CD4-positive, alpha-beta memory T cell (primary cell): ENCODE results near the gene DACH1. TPM values are rescaled to one million over a fixed set of nuclear protein-coding genes. Genes with fewer than 3 reads are reported as not detected.

Experiments used
- CTCF ChIA-PET: fragments of 350-600 bp; sonication (Branson Sonifier 250); formaldehyde crosslinking; loops from one replicate; lab custom pipeline; 2021; ENCODE audit warnings: inconsistent platforms; ENCODE audit not compliant: partially characterized antibody; lab: Charles Lee
- POLR2A ChIA-PET: fragments of 350-600 bp; sonication (Branson Sonifier 250); formaldehyde crosslinking; loops from one replicate; lab custom pipeline; 2021; ENCODE audit not compliant: partially characterized antibody; lab: Charles Lee
- DNase-seq, 5 donors: peaks; one replicate each; pipeline versions ENCODE4 v3.0.0 to v3.0.0-alpha.2; 2020 to 2022; ENCODE audit warnings: mixed read lengths in 1 of 5
- H3K27ac ChIP-seq: one replicate; pipeline ENCODE4 v1.7.0; 2013; ENCODE audit warnings: low read depth, low read length
- H3K27me3 ChIP-seq: 2 replicates; pipeline ENCODE4 v1.7.0; 2013; ENCODE audit warnings: mild to moderate bottlenecking, low read length, moderate library complexity; ENCODE audit not compliant: insufficient read depth
- H3K36me3 ChIP-seq: 2 replicates; pipeline ENCODE4 v1.7.0; 2013; ENCODE audit warnings: mild to moderate bottlenecking, low read length, moderate library complexity; ENCODE audit not compliant: insufficient read depth
- H3K4me1 ChIP-seq: 2 replicates; pipeline ENCODE4 v1.7.0; 2013; ENCODE audit warnings: mild to moderate bottlenecking, low read length, moderate library complexity; ENCODE audit not compliant: insufficient read depth
- H3K4me3 ChIP-seq, 2 donors: one replicate each; pipeline ENCODE4 v1.7.0; 2013; ENCODE audit warnings: low read length in 2 of 2, mild to moderate bottlenecking in 1 of 2
- H3K9me3 ChIP-seq, 2 donors: one replicate each; pipeline ENCODE4 v1.7.0; 2013; ENCODE audit warnings: low read length in 2 of 2, control low read depth in 1 of 2; ENCODE audit not compliant: control insufficient read depth in 1 of 2
- H3K27ac Mint-ChIP-seq, 7 donors: one replicate each; pipeline ENCODE4 v1.8.0; 2020 to 2021; ENCODE audit warnings: mixed read lengths in 7 of 7, mild to moderate bottlenecking in 6 of 7, inconsistent platforms in 3 of 7, moderate library complexity in 3 of 7
- H3K27me3 Mint-ChIP-seq, 2 donors: one replicate each; pipeline ENCODE4 v1.8.0; 2020 to 2021; ENCODE audit warnings: mixed read lengths in 2 of 2
- H3K36me3 Mint-ChIP-seq, 2 donors: one replicate each; pipeline ENCODE4 v1.8.0; 2020 to 2021; ENCODE audit warnings: mixed read lengths in 2 of 2, inconsistent platforms in 1 of 2, mild to moderate bottlenecking in 1 of 2
- H3K4me1 Mint-ChIP-seq, 4 donors: one replicate each; pipeline ENCODE4 v1.8.0; 2020 to 2021; ENCODE audit warnings: mixed read lengths in 4 of 4, mild to moderate bottlenecking in 1 of 4
- H3K4me3 Mint-ChIP-seq, 8 donors: one replicate each; pipeline ENCODE4 v1.8.0; 2020 to 2021; ENCODE audit warnings: mixed read lengths in 8 of 8, mild to moderate bottlenecking in 7 of 8, moderate library complexity in 6 of 8, inconsistent platforms in 3 of 8
- H3K9me3 Mint-ChIP-seq, 8 donors: one replicate each; pipeline ENCODE4 v1.8.0; 2020 to 2021; ENCODE audit warnings: mixed read lengths in 8 of 8, mild to moderate bottlenecking in 5 of 8, inconsistent platforms in 3 of 8, moderate library complexity in 1 of 8
- intact Hi-C: fragments of 100-400 bp; cut with micrococcal nuclease; formaldehyde crosslinking; loops from one replicate; pipeline ENCODE4 v1.15.1; 2023
- polyA plus RNA-seq, 2 donors: library from polyadenylated mRNA; unstranded; fragments of 300-500 nt; fragmentation: Illumina TruSeq; gene quantifications; one replicate each; pipeline ENCODE4 v1.2.3, GENCODE V29; 2021
- total RNA-seq, 2 experiments: library from RNA; stranded (reverse); gene quantifications; one replicate each; pipeline ENCODE4 v1.2.3, GENCODE V29; 2021

DACH1 gene
- total and polyA plus RNA-seq, 4 experiments from 2014 or later = not detected

GRCh38 chr13:71775966-71776365, 91.0 kb downstream of the DACH1 start:
- CTCF ChIA-PET = no interaction called here
- no peaks in the 10 kb centered on the region for H3K36me3 Mint-ChIP-seq
- intact Hi-C loops = no loop called here

DNA sequence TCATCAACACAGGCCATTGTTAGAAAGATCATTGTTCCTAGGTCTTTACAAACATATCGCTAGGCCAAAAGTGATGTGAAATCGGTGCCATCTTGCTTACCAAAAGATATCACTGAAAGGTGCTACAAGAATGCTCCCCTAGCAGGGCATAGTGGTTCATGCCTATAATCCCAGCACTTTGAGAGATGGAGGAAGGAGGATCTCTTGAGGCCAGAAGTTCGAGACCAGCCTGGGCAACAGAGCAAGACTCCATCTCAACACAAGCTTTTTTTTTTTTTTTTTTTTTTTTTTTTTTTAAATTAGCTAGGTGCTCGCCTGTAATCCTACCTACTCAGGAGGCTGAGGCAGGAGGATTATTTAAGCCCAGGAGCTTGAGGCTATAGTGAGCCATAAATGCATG, 92.1 kb downstream of the DACH1 start:
- H3K27me3 Mint-ChIP-seq = no peaks in the 10 kb centered on the region
- Histone ChIP-seq H3K4me1 (no peaks in the 10 kb centered on the region), H3K9me3 (no peaks in the 10 kb centered on the region), H3K27ac (no peak overlapping the region), H3K27me3 (no peaks in the 10 kb centered on the region), H3K4me3 (no peak overlapping the region), H3K36me3 (no peaks in the 10 kb centered on the region)
- ChIA-PET CTCF (no interaction called here), POLR2A (no interaction called here)
- no peak overlapping the region for H3K27ac Mint-ChIP-seq
- no peak overlapping the region for H3K4me3 Mint-ChIP-seq
- DNase-seq = peak in 1 of 5 donors; percentile 16
- H3K36me3 Mint-ChIP-seq = no peaks in the 10 kb centered on the region
- H3K4me1 Mint-ChIP-seq = no peaks in the 10 kb centered on the region
- peaks cover 0 to 9% (median 0%) of the 10 kb centered on the region in 8 donors for H3K9me3 Mint-ChIP-seq
- intact Hi-C loops = no loop called here

More at GRCh38 chr13:71775966-71776365, 91.0 kb downstream of the DACH1 start:
- POLR2A ChIA-PET = no interaction called here
- no peak overlapping the region for H3K4me3 Mint-ChIP-seq
- no peaks in the 10 kb centered on the region for H3K9me3 ChIP-seq
- no peaks in the 10 kb centered on the region for H3K36me3 ChIP-seq
- H3K27ac ChIP-seq = no peak overlapping the region
- no peak overlapping the region for H3K4me3 ChIP-seq
- no peak overlapping the region for H3K27ac Mint-ChIP-seq
- H3K27me3 Mint-ChIP-seq = no peaks in the 10 kb centered on the region
- DNase-seq = no peak
- H3K27me3 ChIP-seq = no peaks in the 10 kb centered on the region
- H3K4me1 Mint-ChIP-seq = no peaks in the 10 kb centered on the region
- no peaks in the 10 kb centered on the region for H3K4me1 ChIP-seq
- peaks cover 0 to 11% (median 0%) of the 10 kb centered on the region in 8 donors for H3K9me3 Mint-ChIP-seq

GRCh38 chr13:71773531-71773930, 93.5 kb downstream of the DACH1 start:
- H3K36me3 ChIP-seq = no peaks in the 10 kb centered on the region
- Mint-ChIP-seq H3K36me3 (no peaks in the 10 kb centered on the region), H3K9me3 (peaks cover 0 to 6% (median 0%) of the 10 kb centered on the region in 8 donors), H3K4me3 (no peak overlapping the region), H3K4me1 (no peaks in the 10 kb centered on the region), H3K27ac (no peak overlapping the region), H3K27me3 (no peaks in the 10 kb centered on the region)
- no peak for DNase-seq
- ChIA-PET POLR2A (no interaction called here), CTCF (no interaction called here)
- H3K27me3 ChIP-seq = no peaks in the 10 kb centered on the region
- intact Hi-C loops = no loop called here
- no peaks in the 10 kb centered on the region for H3K4me1 ChIP-seq
- no peaks in the 10 kb centered on the region for H3K9me3 ChIP-seq
- H3K27ac ChIP-seq = no peak overlapping the region
- no peak overlapping the region for H3K4me3 ChIP-seq

DNA sequence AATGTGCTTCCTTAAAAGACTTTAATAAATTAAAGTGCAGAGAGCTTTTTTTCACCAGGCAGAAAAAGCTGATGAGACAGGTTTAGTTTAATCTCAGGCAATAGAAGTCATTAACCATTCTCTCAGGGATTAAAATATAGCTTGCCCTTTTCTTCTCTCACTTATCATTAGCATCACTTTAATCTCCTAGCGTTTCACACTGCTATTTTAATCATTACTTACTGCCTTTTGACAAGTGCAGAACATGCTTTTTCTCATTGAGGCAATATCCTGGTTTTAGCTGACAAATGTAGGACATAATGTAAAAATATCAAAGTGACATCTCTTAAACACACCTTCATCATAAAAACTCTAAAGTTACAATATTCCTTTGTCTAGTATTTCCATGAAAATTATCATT, 94.6 kb downstream of the DACH1 start:
- Histone ChIP-seq H3K27ac (no peak overlapping the region), H3K4me3 (no peak overlapping the region), H3K36me3 (no peaks in the 10 kb centered on the region), H3K4me1 (no peaks in the 10 kb centered on the region), H3K9me3 (no peaks in the 10 kb centered on the region), H3K27me3 (no peaks in the 10 kb centered on the region)
- POLR2A ChIA-PET = no interaction called here
- no peak overlapping the region for H3K4me3 Mint-ChIP-seq
- intact Hi-C loops = no loop called here
- peaks cover 0 to 6% (median 0%) of the 10 kb centered on the region in 8 donors for H3K9me3 Mint-ChIP-seq
- CTCF ChIA-PET = no interaction called here
- H3K36me3 Mint-ChIP-seq = no peaks in the 10 kb centered on the region
- no peaks in the 10 kb centered on the region for H3K27me3 Mint-ChIP-seq
- H3K4me1 Mint-ChIP-seq = no peaks in the 10 kb centered on the region
- DNase-seq = no peak
- no peak overlapping the region for H3K27ac Mint-ChIP-seq

DNA sequence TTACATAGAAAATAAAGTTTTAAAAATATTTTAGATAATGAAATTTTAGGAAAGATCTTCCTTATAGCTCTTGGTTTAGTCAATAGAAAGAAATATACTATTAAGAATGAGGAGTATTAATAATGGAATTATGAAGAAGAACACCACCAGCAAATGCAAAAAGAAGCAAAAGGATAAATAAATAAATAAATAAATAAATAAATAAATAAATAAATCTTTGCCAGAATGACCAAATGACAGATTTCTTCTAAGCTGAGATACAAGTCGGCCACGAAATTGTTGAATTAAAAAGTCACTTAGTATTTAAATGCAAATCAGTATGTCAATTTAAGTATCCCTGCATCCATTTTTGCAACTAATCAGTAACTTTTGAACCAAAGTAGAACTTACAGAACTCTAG, 95.9 kb downstream of the DACH1 start:
- no peak overlapping the region for H3K4me3 Mint-ChIP-seq
- Histone ChIP-seq H3K36me3 (no peaks in the 10 kb centered on the region), H3K4me3 (no peak overlapping the region), H3K27ac (no peak overlapping the region), H3K27me3 (no peaks in the 10 kb centered on the region), H3K4me1 (no peaks in the 10 kb centered on the region), H3K9me3 (no peaks in the 10 kb centered on the region)
- DNase-seq = no peak
- no peaks in the 10 kb centered on the region for H3K9me3 Mint-ChIP-seq
- H3K27me3 Mint-ChIP-seq = no peaks in the 10 kb centered on the region
- ChIA-PET CTCF (no interaction called here), POLR2A (no interaction called here)
- H3K36me3 Mint-ChIP-seq = no peaks in the 10 kb centered on the region
- H3K27ac Mint-ChIP-seq = no peak overlapping the region
- intact Hi-C loops = no loop called here
- H3K4me1 Mint-ChIP-seq = no peaks in the 10 kb centered on the region

DNA sequence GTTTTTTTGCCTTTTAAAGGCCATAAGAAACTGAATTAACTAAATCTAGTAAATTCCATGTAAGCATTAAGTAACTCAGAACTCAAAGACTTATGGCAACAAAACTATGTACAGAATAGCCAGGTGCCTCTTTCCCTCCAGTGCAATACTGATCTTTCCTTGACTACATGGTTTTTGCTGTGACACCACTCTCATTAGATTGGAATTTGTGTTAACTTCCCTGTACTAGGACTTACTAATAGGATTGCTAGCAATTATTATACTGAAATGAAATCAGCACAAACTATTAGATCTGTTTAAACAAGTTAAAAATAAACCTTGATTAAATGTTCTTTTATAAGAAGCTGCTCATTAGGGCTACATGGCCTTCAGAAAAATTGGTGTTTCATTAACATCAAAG, 96.3 kb downstream of the DACH1 start:
- no peaks in the 10 kb centered on the region for H3K36me3 ChIP-seq
- no peak overlapping the region for H3K27ac ChIP-seq
- ChIA-PET POLR2A (no interaction called here), CTCF (no interaction called here)
- no peaks in the 10 kb centered on the region for H3K27me3 ChIP-seq
- H3K36me3 Mint-ChIP-seq = no peaks in the 10 kb centered on the region
- no peak overlapping the region for H3K27ac Mint-ChIP-seq
- H3K4me1 ChIP-seq = no peaks in the 10 kb centered on the region
- H3K4me3 Mint-ChIP-seq = no peak overlapping the region
- no peak for DNase-seq
- no peak overlapping the region for H3K4me3 ChIP-seq
- intact Hi-C loops = no loop called here
- no peaks in the 10 kb centered on the region for H3K9me3 ChIP-seq
- no peaks in the 10 kb centered on the region for H3K27me3 Mint-ChIP-seq
- no peaks in the 10 kb centered on the region for H3K4me1 Mint-ChIP-seq
- no peaks in the 10 kb centered on the region for H3K9me3 Mint-ChIP-seq

- Histone ChIP-seq H3K27ac (no peak overlapping the region), H3K4me1 (no peaks in the 10 kb centered on the region), H3K4me3 (no peak overlapping the region), H3K9me3 (no peaks in the 10 kb centered on the region), H3K27me3 (no peaks in the 10 kb centered on the region), H3K36me3 (no peaks in the 10 kb centered on the region)
- ChIA-PET POLR2A (no interaction called here), CTCF (no interaction called here)
- no peaks in the 10 kb centered on the region for H3K4me1 Mint-ChIP-seq
- H3K27me3 Mint-ChIP-seq = no peaks in the 10 kb centered on the region
- intact Hi-C loops = no loop called here
- no peak for DNase-seq
- H3K9me3 Mint-ChIP-seq = peaks cover 0 to 5% (median 0%) of the 10 kb centered on the region in 8 donors
- no peak overlapping the region for H3K4me3 Mint-ChIP-seq
- H3K36me3 Mint-ChIP-seq = no peaks in the 10 kb centered on the region
- no peak overlapping the region for H3K27ac Mint-ChIP-seq
Observed at GRCh38 chr13:71768881-71769280, 98.1 kb downstream of the DACH1 start.
